HG02571 (cell line): ENCODE data around the gene FLVCR2.

Experiments
- ATAC-seq: cut with Tn5 transposase; IDR thresholded peaks from one replicate; pipeline ENCODE4 v1.9.1; 2021; ENCODE audit warnings: mild to moderate bottlenecking, moderate library complexity; ENCODE audit not compliant: unreplicated experiment

Gene FLVCR2

GRCh38 chr14:75626863-75627262 lies 48.4 kb downstream of the FLVCR2 start:
- no peak for ATAC-seq

- no peak for ATAC-seq
Observed at GRCh38 chr14:75627406-75627805, 49.0 kb downstream of the FLVCR2 start.

GRCh38 chr14:75628816-75629215 lies 50.4 kb downstream of the FLVCR2 start:
- ATAC-seq = no peak

- no peak for ATAC-seq
Observed at GRCh38 chr14:75630695-75631452, 52.5 kb downstream of the FLVCR2 start.

GRCh38 chr14:75631453-75631831 lies 53.0 kb downstream of the FLVCR2 start:
- no peak for ATAC-seq

- ATAC-seq = no peak
Observed at GRCh38 chr14:75634848-75635247, 56.4 kb downstream of the FLVCR2 start.

GRCh38 chr14:75636100-75636692 lies 57.8 kb downstream of the FLVCR2 start:
- ATAC-seq = no peak

- no peak for ATAC-seq
Observed at GRCh38 chr14:75640876-75641275, 62.5 kb downstream of the FLVCR2 start.

GRCh38 chr14:75643985-75644384 lies 65.6 kb downstream of the FLVCR2 start:
- ATAC-seq = no peak

GRCh38 chr14:75645056-75645455 lies 66.6 kb downstream of the FLVCR2 start:
- no peak for ATAC-seq

- no peak for ATAC-seq
Observed at GRCh38 chr14:75646762-75647161, 68.3 kb downstream of the FLVCR2 start.

GRCh38 chr14:75647640-75648039 lies 69.2 kb downstream of the FLVCR2 start:
- no peak for ATAC-seq

- ATAC-seq = no peak
Observed at GRCh38 chr14:75648066-75648838, 69.8 kb downstream of the FLVCR2 start.

GRCh38 chr14:75649337-75649736 lies 70.9 kb downstream of the FLVCR2 start:
- ATAC-seq = no peak

- no peak for ATAC-seq
Observed at GRCh38 chr14:75649773-75650172, 71.4 kb downstream of the FLVCR2 start.

GRCh38 chr14:75650253-75651058 lies 72.0 kb downstream of the FLVCR2 start:
- no peak for ATAC-seq

GRCh38 chr14:75653563-75653962 lies 75.1 kb downstream of the FLVCR2 start:
- no peak for ATAC-seq

GRCh38 chr14:75654127-75654732 lies 75.8 kb downstream of the FLVCR2 start:
- no peak for ATAC-seq

GRCh38 chr14:75655235-75655634 lies 76.8 kb downstream of the FLVCR2 start:
- no peak for ATAC-seq

- ATAC-seq = no peak
Observed at GRCh38 chr14:75657331-75657730, 78.9 kb downstream of the FLVCR2 start.

GRCh38 chr14:75658957-75659356 lies 80.5 kb downstream of the FLVCR2 start:
- ATAC-seq = no peak
